GM12878 (cell line): ENCODE data around the gene MAGI3. TPM values are rescaled to one million over a fixed set of nuclear protein-coding genes. Genes with fewer than 3 reads are reported as not detected.

Source experiments
- ATAC-seq: fragments of 200-7000 bp; cut with Tn5 transposase; 3 replicates; pipeline ENCODE4 v1.9.1; 2020; ENCODE audit warnings: mild to moderate bottlenecking, moderate library complexity
- BruUV-seq: library from RNA; stranded (reverse); fragments of 400-500 nt; replicated peaks from 2 replicates; lab custom pipeline; 2021; lab: Mats Ljungman, UMichigan
- CTCF ChIA-PET: fragments of 300-600 bp; sonication (Branson Sonifier 250); formaldehyde crosslinking; extraction: SDS; loops from one replicate; lab custom pipeline; 2021; ENCODE audit warnings: inconsistent platforms; lab: Yijun Ruan, JAX
- POLR2A ChIA-PET: fragments of 350-600 bp; formaldehyde crosslinking; extraction: SDS; loops from one replicate; lab custom pipeline; 2021; ENCODE audit warnings: inconsistent platforms; lab: Charles Lee
- RAD21 ChIA-PET: fragments of 300-600 bp; sonication (Branson Sonifier 250); formaldehyde crosslinking; loops from one replicate; lab custom pipeline; 2023; ENCODE audit warnings: antibody characterized with exemption; ENCODE audit not compliant: unreplicated experiment; lab: Charles Lee
- SMC1A ChIA-PET: fragments of 300-600 bp; sonication (Branson Sonifier 250); formaldehyde crosslinking; loops from one replicate; lab custom pipeline; 2023; ENCODE audit not compliant: unreplicated experiment, uncharacterized antibody; lab: Charles Lee
- DNase-seq: peaks from one replicate; pipeline ENCODE4 v3.0.0-alpha.2; 2011; ENCODE audit warnings: low read depth, low spot score
- FAIRE-seq: peaks from 3 replicates; lab custom pipeline; 2011; peaks lifted over from hg19 to GRCh38; lab: Jason Lieb, UNC
- H2AFZ ChIP-seq: 2 replicates; pipeline ENCODE4 v1.6.0; 2011; ENCODE audit warnings: low read depth, low read length, control low read depth; ENCODE audit not compliant: control insufficient read depth
- H3K27ac ChIP-seq: 2 replicates; pipeline ENCODE4 v1.5.1; 2011; ENCODE audit warnings: control low read depth; ENCODE audit not compliant: control insufficient read depth, insufficient read depth
- H3K27me3 ChIP-seq, 2 experiments: replicated peaks in 1 of 2; 2 replicates each; pipeline versions ENCODE4 v1.6.0 to v1.6.1; 2011; ENCODE audit warnings: low read length in 1 of 2; ENCODE audit not compliant: control insufficient read depth in 2 of 2, insufficient read depth in 2 of 2
- H3K36me3 ChIP-seq, 2 experiments: 2 replicates each; pipeline ENCODE4 v1.5.1; 2011; ENCODE audit warnings: low read length in 1 of 2; ENCODE audit not compliant: control insufficient read depth in 2 of 2, insufficient read depth in 2 of 2
- H3K4me1 ChIP-seq: 2 replicates; pipeline ENCODE4 v1.6.1; 2011; ENCODE audit warnings: mild to moderate bottlenecking, low read length, moderate library complexity, mixed read lengths; ENCODE audit not compliant: control insufficient read depth, insufficient read depth
- H3K4me2 ChIP-seq: 2 replicates; pipeline ENCODE4 v1.6.0; 2011; ENCODE audit warnings: control low read depth; ENCODE audit not compliant: control insufficient read depth, insufficient read depth
- H3K4me3 ChIP-seq: fragments of 200-600 bp; sonication (generic); 2 replicates; pipeline ENCODE4 v1.5.1; 2016
- H3K79me2 ChIP-seq: 2 replicates; pipeline ENCODE4 v1.6.0; 2011; ENCODE audit warnings: low read length; ENCODE audit not compliant: control insufficient read depth, insufficient read depth
- H3K9ac ChIP-seq: 2 replicates; pipeline ENCODE4 v1.8.0; 2011; ENCODE audit warnings: low read length, control low read depth, mixed read lengths; ENCODE audit not compliant: control insufficient read depth, insufficient read depth
- H3K9me3 ChIP-seq: replicated peaks from 3 replicates; pipeline ENCODE4 v1.5.1; 2011; ENCODE audit warnings: mild to moderate bottlenecking, low read length; ENCODE audit not compliant: control insufficient read depth, insufficient read depth
- H4K20me1 ChIP-seq: 2 replicates; pipeline ENCODE4 v1.6.0; 2011; ENCODE audit not compliant: control insufficient read depth, insufficient read depth
- BRCA1 ChIP-seq: IDR thresholded peaks from 2 replicates; pipeline ENCODE4 v1.6.1; 2011; ENCODE audit warnings: low read depth, low read length, improper control_type of control experiment
- ELK1 ChIP-seq: IDR thresholded peaks from 2 replicates; pipeline ENCODE4 v1.6.1; 2012; ENCODE audit warnings: low read depth, low read length, improper control_type of control experiment
- FOS ChIP-seq: IDR thresholded peaks from 3 replicates; pipeline ENCODE4 v1.6.1; 2011; ENCODE audit warnings: borderline replicate concordance; ENCODE audit not compliant: insufficient read length; ENCODE audit errors: extremely low read depth
- JUNB ChIP-seq: IDR thresholded peaks from 2 replicates; pipeline ENCODE4 v1.6.1; 2016; ENCODE audit warnings: antibody characterized with exemption, mild to moderate bottlenecking
- JUND ChIP-seq: IDR thresholded peaks from 2 replicates; pipeline ENCODE4 v1.6.1; 2012; ENCODE audit warnings: low read depth, mild to moderate bottlenecking, low read length, improper control_type of control experiment, moderate library complexity
- LARP7 ChIP-seq: fragments of 450-650 bp; IDR thresholded peaks from 2 replicates; pipeline ENCODE4 v1.6.1; 2017; ENCODE audit warnings: mild to moderate bottlenecking
- MTA2 ChIP-seq: fragments of 450-650 bp; IDR thresholded peaks from 2 replicates; pipeline ENCODE4 v1.6.1; 2016; ENCODE audit warnings: low read depth, mild to moderate bottlenecking, moderate library complexity
- NR2C2 ChIP-seq: IDR thresholded peaks from 2 replicates; pipeline ENCODE4 v1.6.1; 2011; ENCODE audit warnings: borderline replicate concordance, low read depth; ENCODE audit not compliant: control insufficient read depth, insufficient read length
- PAX5 ChIP-seq: IDR thresholded peaks from 2 replicates; pipeline ENCODE4 v1.6.1; 2011; ENCODE audit warnings: low read depth, low read length, borderline replicate concordance
- POLR2A ChIP-seq: IDR thresholded peaks from 2 replicates; pipeline ENCODE4 v1.6.1; 2011; ENCODE audit warnings: low read depth, mild to moderate bottlenecking, low read length
- RCOR1 ChIP-seq: conservative IDR thresholded peaks from 2 replicates; pipeline ENCODE4 v1.6.1; 2012; ENCODE audit warnings: low read depth, low read length, improper control_type of control experiment
- RELB ChIP-seq: fragments of 450-650 bp; IDR thresholded peaks from 2 replicates; pipeline ENCODE4 v1.6.1; 2017; ENCODE audit warnings: low read depth, mild to moderate bottlenecking, moderate library complexity
- SPI1 ChIP-seq: IDR thresholded peaks from 2 replicates; pipeline ENCODE4 v1.6.1; 2011; ENCODE audit warnings: low read depth, mild to moderate bottlenecking, low read length, moderate library complexity, borderline replicate concordance; ENCODE audit not compliant: insufficient read depth
- TCF3 ChIP-seq: IDR thresholded peaks from 2 replicates; pipeline ENCODE4 v1.6.1; 2012; ENCODE audit warnings: low read depth, mild to moderate bottlenecking, low read length, borderline replicate concordance; ENCODE audit not compliant: insufficient read depth
- TCF7 ChIP-seq: IDR thresholded peaks from 2 replicates; pipeline ENCODE4 v1.6.1; 2014; ENCODE audit warnings: antibody characterized with exemption, borderline replicate concordance
- YBX1 ChIP-seq: fragments of 450-650 bp; IDR thresholded peaks from 2 replicates; pipeline ENCODE4 v1.6.1; 2016; ENCODE audit warnings: antibody characterized with exemption
- YY1 ChIP-seq: IDR thresholded peaks from 2 replicates; pipeline ENCODE4 v1.6.1; 2011; ENCODE audit warnings: low read depth, mild to moderate bottlenecking, low read length
- WGBS: methylation state at CpG from one replicate; pipeline ENCODE4 v1.1.6; 2016; ENCODE audit warnings: low lambda C conversion rate; ENCODE audit not compliant: insufficient replicate concordance, insufficient coverage; ENCODE audit errors: missing lambda C conversion rate; 5-methylcytosine and 5-hydroxymethylcytosine counted together
- in situ Hi-C: fragments of 300-500 bp; cut with MboI; formaldehyde crosslinking; loops from 9 replicates; pipeline ENCODE4 v1.14.3; 2018; ENCODE audit warnings: mixed read lengths
- intact Hi-C: fragments of 100-400 bp; cut with micrococcal nuclease; formaldehyde crosslinking; loops from one replicate; pipeline ENCODE4 v1.14.2; 2022; ENCODE audit not compliant: unreplicated experiment
- polyA plus RNA-seq, 11 experiments: library from polyadenylated mRNA; depleted of rRNA in 4 of 11; unstranded in 6 of 11; stranded (reverse) in 5 of 11; fragments of >200 nt; fragmentation: Nextera tagmentation in 4 of 11; fragmentation: Illumina TruSeq in 1 of 11; extraction: Ambion mirVana in 4 of 11; extraction: Trizol in 1 of 11; gene quantifications; 1 replicate in 1 of 11; 2 replicates in 10 of 11; pipeline versions ENCODE4 v1.2.1 to v1.2.3, GENCODE V29; 2011 to 2016; ENCODE audit warnings: inconsistent platforms in 2 of 11, missing spikeins in 2 of 11, low read depth in 1 of 11
- total RNA-seq, 4 experiments: library from RNA; depleted of rRNA in 3 of 4; stranded (reverse); fragments of >200 nt in 3 of 4; fragmentation: Illumina TruSeq in 1 of 4; extraction: Trizol in 1 of 4; gene quantifications; 2 replicates each; pipeline versions ENCODE4 v1.2.1 to v1.2.3, GENCODE V29; 2013 to 2021
- TF ChIP-seq, protein P1 (sequence below): fragments of 450-650 bp; IDR thresholded peaks from 2 replicates; pipeline ENCODE4 v1.6.1; 2014; ENCODE audit warnings: mild to moderate bottlenecking
- TF ChIP-seq, protein P2 (sequence below): fragments of 450-650 bp; IDR thresholded peaks from 2 replicates; pipeline ENCODE4 v1.6.1; 2017; ENCODE audit warnings: mild to moderate bottlenecking, low read depth, inconsistent platforms; ENCODE audit not compliant: poor library complexity, severe bottlenecking

The MAGI3 gene
- total and polyA plus RNA-seq, 10 of the 15 experiments (the other 5 are each of a cell fraction or from before 2014, with no cell fraction given) = 0.17 to 0.65 (median 0.32) TPM

- RAD21 ChIA-PET = interaction anchor here (0.6 to 1.0 kb wide), 3 partner anchors 258 to 640 kb away, joined by 3 read pairs; no protein-coding TSS in a partner anchor
- BruUV-seq = no TSS peak
- TF ChIP-seq YY1 (no peak), MTA2 (no peak), PAX5 (no peak), JUND (no peak), RCOR1 (no peak), SPI1 (no peak), NR2C2 (no peak), ELK1 (no peak), POLR2A (no peak), BRCA1 (no peak), RELB (no peak), LARP7 (no peak), TCF3 (no peak), YBX1 (no peak), TCF7 (no peak), FOS (no peak), JUNB (no peak)
- TF ChIP-seq, protein P1, sequence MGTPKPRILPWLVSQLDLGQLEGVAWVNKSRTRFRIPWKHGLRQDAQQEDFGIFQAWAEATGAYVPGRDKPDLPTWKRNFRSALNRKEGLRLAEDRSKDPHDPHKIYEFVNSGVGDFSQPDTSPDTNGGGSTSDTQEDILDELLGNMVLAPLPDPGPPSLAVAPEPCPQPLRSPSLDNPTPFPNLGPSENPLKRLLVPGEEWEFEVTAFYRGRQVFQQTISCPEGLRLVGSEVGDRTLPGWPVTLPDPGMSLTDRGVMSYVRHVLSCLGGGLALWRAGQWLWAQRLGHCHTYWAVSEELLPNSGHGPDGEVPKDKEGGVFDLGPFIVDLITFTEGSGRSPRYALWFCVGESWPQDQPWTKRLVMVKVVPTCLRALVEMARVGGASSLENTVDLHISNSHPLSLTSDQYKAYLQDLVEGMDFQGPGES = no peak
- TF ChIP-seq, protein P2, sequence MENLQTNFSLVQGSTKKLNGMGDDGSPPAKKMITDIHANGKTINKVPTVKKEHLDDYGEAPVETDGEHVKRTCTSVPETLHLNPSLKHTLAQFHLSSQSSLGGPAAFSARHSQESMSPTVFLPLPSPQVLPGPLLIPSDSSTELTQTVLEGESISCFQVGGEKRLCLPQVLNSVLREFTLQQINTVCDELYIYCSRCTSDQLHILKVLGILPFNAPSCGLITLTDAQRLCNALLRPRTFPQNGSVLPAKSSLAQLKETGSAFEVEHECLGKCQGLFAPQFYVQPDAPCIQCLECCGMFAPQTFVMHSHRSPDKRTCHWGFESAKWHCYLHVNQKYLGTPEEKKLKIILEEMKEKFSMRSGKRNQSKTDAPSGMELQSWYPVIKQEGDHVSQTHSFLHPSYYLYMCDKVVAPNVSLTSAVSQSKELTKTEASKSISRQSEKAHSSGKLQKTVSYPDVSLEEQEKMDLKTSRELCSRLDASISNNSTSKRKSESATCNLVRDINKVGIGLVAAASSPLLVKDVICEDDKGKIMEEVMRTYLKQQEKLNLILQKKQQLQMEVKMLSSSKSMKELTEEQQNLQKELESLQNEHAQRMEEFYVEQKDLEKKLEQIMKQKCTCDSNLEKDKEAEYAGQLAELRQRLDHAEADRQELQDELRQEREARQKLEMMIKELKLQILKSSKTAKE = no peak
Observed at GRCh38 chr1:113681596-113682337, 291.5 kb downstream of the MAGI3 start.

More at GRCh38 chr1:113681596-113682337, 291.5 kb downstream of the MAGI3 start:
- no peaks in the 10 kb centered on the region for H3K4me1 ChIP-seq
- no peak overlapping the region for H3K4me2 ChIP-seq
- H4K20me1 ChIP-seq = no peaks in the 10 kb centered on the region
- intact Hi-C loops = no loop called here
- POLR2A ChIA-PET = interaction anchor here (0.6 to 0.7 kb wide), 2 partner anchors 256 to 537 kb away, joined by 3 read pairs; no protein-coding TSS in a partner anchor
- in situ Hi-C loops = loop anchor here (5.0 kb wide), 1 partner anchor 539 kb away; no protein-coding TSS in a partner anchor
- no peak overlapping the region for H3K27ac ChIP-seq
- H3K36me3 ChIP-seq = no peaks in the 10 kb centered on the region
- FAIRE-seq (no peak), ATAC-seq (no peak), DNase-seq (no peak)
- WGBS = 93% methylated on average over 7 of the region's 7 CpGs
- no peak overlapping the region for H3K9ac ChIP-seq
- H3K79me2 ChIP-seq = no peaks in the 10 kb centered on the region
- SMC1A ChIA-PET = interaction anchor here (0.7 to 5.0 kb wide), 5 partner anchors 11 to 544 kb away, joined by 3 to 37 read pairs (median 3); no protein-coding TSS in a partner anchor
- H3K9me3 ChIP-seq = no peaks in the 10 kb centered on the region
- no peak overlapping the region for H3K4me3 ChIP-seq
- H2AFZ ChIP-seq = no peak overlapping the region
- CTCF ChIA-PET = interaction anchor here (0.5 to 1.5 kb wide), 7 partner anchors 10 to 640 kb away, joined by 3 to 9 read pairs (median 4); partner anchors contain the start of gene LRIG2
- no peaks in the 10 kb centered on the region for H3K27me3 ChIP-seq
